ENCODE results near the gene SSR2.

DNA sequence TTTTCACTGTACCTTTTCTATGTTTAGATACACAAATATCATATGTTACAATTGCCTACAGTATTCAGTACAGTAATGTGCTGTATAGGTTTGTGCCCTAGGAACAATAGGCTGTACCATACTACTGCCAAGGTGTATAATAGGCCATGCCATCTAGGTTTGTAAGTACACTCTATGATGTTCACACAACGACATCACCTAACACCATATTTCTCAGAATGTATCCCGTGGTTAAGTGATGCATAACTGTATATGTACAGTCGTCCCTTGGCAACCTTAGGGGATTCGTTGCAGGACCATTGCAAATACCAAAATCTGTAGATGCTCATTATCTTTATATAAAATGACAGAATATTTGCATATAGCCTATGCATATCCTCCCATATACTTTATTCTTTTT is 5.8 kb upstream of the SSR2 start:
- TF ChIP-seq, protein P1, sequence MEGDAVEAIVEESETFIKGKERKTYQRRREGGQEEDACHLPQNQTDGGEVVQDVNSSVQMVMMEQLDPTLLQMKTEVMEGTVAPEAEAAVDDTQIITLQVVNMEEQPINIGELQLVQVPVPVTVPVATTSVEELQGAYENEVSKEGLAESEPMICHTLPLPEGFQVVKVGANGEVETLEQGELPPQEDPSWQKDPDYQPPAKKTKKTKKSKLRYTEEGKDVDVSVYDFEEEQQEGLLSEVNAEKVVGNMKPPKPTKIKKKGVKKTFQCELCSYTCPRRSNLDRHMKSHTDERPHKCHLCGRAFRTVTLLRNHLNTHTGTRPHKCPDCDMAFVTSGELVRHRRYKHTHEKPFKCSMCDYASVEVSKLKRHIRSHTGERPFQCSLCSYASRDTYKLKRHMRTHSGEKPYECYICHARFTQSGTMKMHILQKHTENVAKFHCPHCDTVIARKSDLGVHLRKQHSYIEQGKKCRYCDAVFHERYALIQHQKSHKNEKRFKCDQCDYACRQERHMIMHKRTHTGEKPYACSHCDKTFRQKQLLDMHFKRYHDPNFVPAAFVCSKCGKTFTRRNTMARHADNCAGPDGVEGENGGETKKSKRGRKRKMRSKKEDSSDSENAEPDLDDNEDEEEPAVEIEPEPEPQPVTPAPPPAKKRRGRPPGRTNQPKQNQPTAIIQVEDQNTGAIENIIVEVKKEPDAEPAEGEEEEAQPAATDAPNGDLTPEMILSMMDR (optimal IDR thresholded peaks at IDR 0.05 in 1 of 3, IDR thresholded peaks at IDR 0.05 in 1 of 3, conservative IDR thresholded peaks at IDR 0.05 in 1 of 3; ENCODE audit: extremely low read depth in 1 of 3, insufficient read depth in 2 of 3, low read length in 3 of 3): no peak
- no peak for TF ChIP-seq EZH2 (IDR thresholded peaks at IDR 0.05; ENCODE audit: low read length)
